GM12875 (cell line): ENCODE measurements around the gene MRPS5.

Experiments used
- H3K4me3 ChIP-seq: one replicate; pipeline ENCODE4 v1.5.1; 2011; ENCODE audit warnings: low read depth, low read length, control low read depth
- TF ChIP-seq, protein P1 (sequence below): IDR thresholded peaks from 2 replicates; pipeline ENCODE4 v1.5.1; 2011; ENCODE audit warnings: low read depth, mild to moderate bottlenecking, control low read depth, inconsistent platforms, low read length, moderate library complexity, borderline replicate concordance; ENCODE audit not compliant: insufficient read depth

MRPS5 gene

DNA sequence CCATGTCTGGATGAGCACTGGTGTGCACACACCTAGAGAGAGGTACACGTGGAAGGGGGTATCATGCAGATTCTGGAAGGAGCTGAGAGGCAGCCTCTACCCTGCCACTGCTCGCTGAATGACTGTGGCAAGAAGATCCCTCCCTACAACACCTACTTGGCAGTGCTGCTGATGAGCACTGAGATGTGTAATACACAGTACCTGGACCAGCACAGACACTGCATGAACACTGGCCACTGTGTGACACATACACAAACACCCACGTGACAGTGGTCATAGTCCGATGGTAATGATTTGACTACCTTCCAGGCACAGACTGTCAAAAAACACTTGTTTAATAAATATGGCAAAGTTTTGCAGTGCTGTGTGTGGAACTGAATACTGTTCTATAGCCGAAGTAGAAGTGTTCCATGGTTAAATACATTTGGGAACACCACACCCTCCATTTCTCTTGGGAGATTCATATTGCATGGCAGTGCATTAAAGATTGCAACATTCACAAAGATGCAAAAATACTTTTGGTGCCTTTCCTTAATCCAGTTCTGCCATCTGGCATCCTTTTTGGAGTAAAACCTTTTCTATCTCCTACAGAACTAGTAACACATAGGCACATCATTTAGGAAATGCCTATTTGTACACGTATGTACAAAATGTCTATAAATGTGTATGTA, 29.6 kb downstream of the MRPS5 start:
- TF ChIP-seq, protein P1, sequence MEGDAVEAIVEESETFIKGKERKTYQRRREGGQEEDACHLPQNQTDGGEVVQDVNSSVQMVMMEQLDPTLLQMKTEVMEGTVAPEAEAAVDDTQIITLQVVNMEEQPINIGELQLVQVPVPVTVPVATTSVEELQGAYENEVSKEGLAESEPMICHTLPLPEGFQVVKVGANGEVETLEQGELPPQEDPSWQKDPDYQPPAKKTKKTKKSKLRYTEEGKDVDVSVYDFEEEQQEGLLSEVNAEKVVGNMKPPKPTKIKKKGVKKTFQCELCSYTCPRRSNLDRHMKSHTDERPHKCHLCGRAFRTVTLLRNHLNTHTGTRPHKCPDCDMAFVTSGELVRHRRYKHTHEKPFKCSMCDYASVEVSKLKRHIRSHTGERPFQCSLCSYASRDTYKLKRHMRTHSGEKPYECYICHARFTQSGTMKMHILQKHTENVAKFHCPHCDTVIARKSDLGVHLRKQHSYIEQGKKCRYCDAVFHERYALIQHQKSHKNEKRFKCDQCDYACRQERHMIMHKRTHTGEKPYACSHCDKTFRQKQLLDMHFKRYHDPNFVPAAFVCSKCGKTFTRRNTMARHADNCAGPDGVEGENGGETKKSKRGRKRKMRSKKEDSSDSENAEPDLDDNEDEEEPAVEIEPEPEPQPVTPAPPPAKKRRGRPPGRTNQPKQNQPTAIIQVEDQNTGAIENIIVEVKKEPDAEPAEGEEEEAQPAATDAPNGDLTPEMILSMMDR: no peak
- H3K4me3 ChIP-seq: no peak overlapping the region

DNA sequence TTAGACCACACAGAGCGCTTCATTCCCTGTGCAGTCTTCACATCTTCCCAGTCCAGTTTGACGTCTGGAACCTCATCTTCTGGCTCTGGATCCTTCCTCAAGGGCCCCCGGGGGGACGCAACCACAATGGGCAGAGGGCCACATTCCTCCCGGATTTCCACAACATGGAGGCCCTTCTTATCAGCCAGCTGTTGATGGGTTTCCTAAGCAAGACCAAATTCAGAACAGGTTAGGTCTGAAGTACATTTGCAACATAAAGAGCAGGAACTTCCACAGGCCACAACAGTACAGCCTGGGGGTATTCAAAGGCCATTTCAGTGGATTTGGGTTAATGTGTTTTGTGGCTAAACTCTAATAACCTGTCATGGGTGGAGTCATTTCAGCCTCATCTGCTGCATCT, 34.2 kb downstream of the MRPS5 start:
- no peak overlapping the region for H3K4me3 ChIP-seq
- TF ChIP-seq, protein P1: no peak

DNA sequence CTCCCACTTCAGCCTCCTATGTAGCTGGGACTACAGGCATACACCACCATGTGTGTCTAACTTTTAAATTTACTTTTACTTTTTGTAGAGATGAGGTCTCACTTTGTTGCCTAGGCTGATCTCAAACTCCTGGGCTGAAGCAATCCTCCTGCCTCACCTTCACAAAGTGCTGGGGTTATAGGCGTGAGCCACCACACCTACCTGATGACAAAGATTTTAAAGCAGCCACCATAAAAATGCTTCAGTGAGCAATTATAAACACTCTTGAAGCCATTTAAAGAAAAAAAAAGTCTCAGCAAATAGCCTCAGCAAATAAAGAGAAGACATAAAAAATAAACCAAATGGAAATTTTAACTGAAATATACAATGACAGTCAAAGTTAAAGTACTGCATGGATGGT, 35.6 kb downstream of the MRPS5 start:
- H3K4me3 ChIP-seq: no peak overlapping the region
- TF ChIP-seq, protein P1: no peak

DNA sequence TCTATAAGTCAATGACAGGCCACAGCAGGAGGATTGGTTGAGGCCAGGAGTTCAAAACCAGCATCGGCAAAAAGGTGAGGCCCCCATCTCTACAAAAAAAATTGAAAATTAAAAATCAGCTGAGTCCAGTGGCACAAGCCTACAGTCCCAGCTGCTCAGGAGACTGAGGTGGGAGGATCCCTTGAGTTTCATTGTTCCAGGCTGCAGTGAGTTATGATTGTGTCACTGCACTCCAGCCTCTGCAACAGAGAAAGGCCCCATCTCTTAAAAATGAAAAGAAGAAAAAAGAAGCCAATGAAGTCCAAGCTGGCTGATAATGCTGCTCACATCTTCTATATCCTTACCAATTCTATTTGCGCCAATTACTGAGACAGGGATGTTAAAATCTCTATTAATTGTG, 39.1 kb downstream of the MRPS5 start:
- TF ChIP-seq, protein P1: no peak
- no peak overlapping the region for H3K4me3 ChIP-seq

DNA sequence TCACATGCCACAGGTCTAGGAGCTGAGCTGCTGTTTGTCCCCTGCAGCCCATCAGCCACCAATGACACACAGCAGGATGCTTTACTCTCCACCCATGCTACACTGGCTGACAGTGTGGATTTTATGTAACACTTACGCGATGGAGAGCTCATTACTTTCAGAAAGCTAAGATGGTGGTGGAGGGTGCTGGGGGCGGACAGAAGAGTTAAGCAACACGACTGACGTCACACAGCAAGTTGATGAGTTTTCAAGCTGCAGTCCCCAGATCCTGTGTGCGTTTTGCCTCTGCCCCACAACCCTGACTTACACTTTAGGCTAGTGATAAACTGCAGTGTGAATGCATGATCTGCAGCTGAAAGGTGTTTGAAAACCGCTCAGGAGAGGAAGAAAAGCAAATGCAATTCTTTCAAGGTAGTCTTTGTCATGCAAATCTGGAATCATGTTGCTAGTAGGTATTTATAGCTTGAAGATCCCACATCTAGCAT, 42.4 kb downstream of the MRPS5 start:
- TF ChIP-seq, protein P1: no peak
- H3K4me3 ChIP-seq: no peak overlapping the region

DNA sequence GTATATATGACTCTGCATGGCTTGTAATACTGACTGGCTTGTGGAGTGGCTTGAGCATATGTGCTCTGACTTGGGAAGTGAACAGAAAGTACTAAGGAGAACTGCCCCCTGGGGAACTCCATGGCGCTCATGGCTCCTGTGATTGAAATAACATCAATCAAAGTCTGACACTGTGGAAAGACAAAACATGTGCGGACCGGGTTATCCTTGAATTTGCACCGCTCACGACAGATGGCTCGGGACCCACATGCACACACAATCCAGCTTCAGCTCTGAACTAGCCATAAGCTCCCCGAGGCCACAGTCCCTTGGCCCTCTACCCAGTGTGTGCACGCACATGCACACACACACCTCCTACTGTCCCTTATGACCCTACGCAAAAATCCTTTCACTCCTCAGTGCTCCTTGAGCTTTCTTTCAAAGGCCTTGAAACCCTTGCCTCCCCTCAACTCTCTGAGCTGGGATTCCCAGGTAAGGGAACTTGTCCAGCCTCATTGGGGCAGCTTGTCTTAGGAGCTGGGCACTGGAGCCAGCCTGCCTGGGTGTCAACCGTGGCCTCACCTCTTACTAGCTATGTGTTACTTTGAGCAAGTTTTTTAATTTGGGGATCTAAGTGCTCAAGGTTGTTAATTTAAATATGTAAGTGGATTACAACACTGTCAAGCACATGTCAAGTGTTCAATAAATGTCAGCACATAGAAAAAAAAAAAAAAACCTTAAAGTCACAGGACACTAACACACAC, 43.6 kb downstream of the MRPS5 start:
- TF ChIP-seq, protein P1: no peak
- H3K4me3 ChIP-seq: no peak overlapping the region

DNA sequence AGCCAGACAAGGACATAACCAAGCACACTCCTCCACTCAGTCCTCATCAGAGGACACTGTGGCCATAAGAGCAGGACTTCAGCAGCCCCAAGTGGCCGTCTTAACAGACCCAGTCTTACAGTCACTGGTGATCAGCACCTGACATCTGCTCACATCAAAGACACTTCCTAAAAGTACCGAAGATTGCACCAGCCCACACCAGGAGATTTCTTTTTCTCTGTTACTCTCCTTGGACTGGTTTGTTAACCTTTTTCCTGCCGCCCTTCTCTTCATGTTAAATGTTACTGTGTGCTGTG, 44.1 kb downstream of the MRPS5 start:
- no peak overlapping the region for H3K4me3 ChIP-seq

More for the DNA sequence above, 44.1 kb downstream of the MRPS5 start:
- TF ChIP-seq, protein P1: no peak
